ENCODE results near the gene HERC3. TPM values are rescaled to one million over a fixed set of nuclear protein-coding genes. Genes with fewer than 3 reads are reported as not detected.

HERC3 gene
- total and polyA plus RNA-seq, 4 donors: 5.1 to 22.1 (median 10.0) TPM

GRCh38 chr4:88746206-88746605, 153.9 kb downstream of the HERC3 start:
- H3K9ac ChIP-seq (ENCODE audit: low read depth in 1 of 2, low read length in 2 of 2): no peak overlapping the region
- H3K27ac ChIP-seq (ENCODE audit: low read depth in 1 of 2, low read length in 2 of 2): peak overlapping the region; percentile 52 to 64
- H3K36me3 ChIP-seq (ENCODE audit: control insufficient read depth in 4 of 4, insufficient read depth in 3 of 4, low read depth in 1 of 4, low read length in 3 of 4): peaks cover 0 to 20% (median 15%) of the 10 kb centered on the region in 4 donors
- no peaks in the 10 kb centered on the region for H3K27me3 ChIP-seq (ENCODE audit: control insufficient read depth in 4 of 4, insufficient read depth in 4 of 4, low read length in 3 of 4)
- 44% methylated on average over 5 of the region's 5 CpGs for WGBS
- H3K4me3 ChIP-seq (ENCODE audit: low read depth in 1 of 3, low read length in 3 of 3): no peak overlapping the region
- TF ChIP-seq TAF1 (conservative IDR thresholded peaks at IDR 0.05): no peak
- no peak for TF ChIP-seq JUND (IDR thresholded peaks at IDR 0.05)
- TF ChIP-seq, protein P1, sequence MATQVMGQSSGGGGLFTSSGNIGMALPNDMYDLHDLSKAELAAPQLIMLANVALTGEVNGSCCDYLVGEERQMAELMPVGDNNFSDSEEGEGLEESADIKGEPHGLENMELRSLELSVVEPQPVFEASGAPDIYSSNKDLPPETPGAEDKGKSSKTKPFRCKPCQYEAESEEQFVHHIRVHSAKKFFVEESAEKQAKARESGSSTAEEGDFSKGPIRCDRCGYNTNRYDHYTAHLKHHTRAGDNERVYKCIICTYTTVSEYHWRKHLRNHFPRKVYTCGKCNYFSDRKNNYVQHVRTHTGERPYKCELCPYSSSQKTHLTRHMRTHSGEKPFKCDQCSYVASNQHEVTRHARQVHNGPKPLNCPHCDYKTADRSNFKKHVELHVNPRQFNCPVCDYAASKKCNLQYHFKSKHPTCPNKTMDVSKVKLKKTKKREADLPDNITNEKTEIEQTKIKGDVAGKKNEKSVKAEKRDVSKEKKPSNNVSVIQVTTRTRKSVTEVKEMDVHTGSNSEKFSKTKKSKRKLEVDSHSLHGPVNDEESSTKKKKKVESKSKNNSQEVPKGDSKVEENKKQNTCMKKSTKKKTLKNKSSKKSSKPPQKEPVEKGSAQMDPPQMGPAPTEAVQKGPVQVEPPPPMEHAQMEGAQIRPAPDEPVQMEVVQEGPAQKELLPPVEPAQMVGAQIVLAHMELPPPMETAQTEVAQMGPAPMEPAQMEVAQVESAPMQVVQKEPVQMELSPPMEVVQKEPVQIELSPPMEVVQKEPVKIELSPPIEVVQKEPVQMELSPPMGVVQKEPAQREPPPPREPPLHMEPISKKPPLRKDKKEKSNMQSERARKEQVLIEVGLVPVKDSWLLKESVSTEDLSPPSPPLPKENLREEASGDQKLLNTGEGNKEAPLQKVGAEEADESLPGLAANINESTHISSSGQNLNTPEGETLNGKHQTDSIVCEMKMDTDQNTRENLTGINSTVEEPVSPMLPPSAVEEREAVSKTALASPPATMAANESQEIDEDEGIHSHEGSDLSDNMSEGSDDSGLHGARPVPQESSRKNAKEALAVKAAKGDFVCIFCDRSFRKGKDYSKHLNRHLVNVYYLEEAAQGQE (IDR thresholded peaks at IDR 0.05): no peak
- no peak for TF ChIP-seq SP1 (IDR thresholded peaks at IDR 0.05)
- TF ChIP-seq HNF4G (IDR thresholded peaks at IDR 0.05): no peak
- TF ChIP-seq GABPA (IDR thresholded peaks at IDR 0.05 in 1 of 2, conservative IDR thresholded peaks at IDR 0.05 in 1 of 2): no peak
- TF ChIP-seq FOXA1 (IDR thresholded peaks at IDR 0.05): no peak
- TF ChIP-seq EGR1 (IDR thresholded peaks at IDR 0.05; ENCODE audit: low read depth in 2 of 2): no peak
- TF ChIP-seq, protein P2, sequence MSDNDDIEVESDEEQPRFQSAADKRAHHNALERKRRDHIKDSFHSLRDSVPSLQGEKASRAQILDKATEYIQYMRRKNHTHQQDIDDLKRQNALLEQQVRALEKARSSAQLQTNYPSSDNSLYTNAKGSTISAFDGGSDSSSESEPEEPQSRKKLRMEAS (IDR thresholded peaks at IDR 0.05): no peak
- TF ChIP-seq YY1 (IDR thresholded peaks at IDR 0.05): no peak
- TF ChIP-seq NR2F2 (IDR thresholded peaks at IDR 0.05): no peak
- no peak for TF ChIP-seq HNF4A (conservative IDR thresholded peaks at IDR 0.05)
- no peak for TF ChIP-seq RAD21 (IDR thresholded peaks at IDR 0.05)
- TF ChIP-seq, protein P3, sequence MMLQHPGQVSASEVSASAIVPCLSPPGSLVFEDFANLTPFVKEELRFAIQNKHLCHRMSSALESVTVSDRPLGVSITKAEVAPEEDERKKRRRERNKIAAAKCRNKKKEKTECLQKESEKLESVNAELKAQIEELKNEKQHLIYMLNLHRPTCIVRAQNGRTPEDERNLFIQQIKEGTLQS (IDR thresholded peaks at IDR 0.05): no peak
- DNase-seq (ENCODE audit: low spot score): no peak
- H3K9me3 ChIP-seq (ENCODE audit: control insufficient read depth in 4 of 4, low read length in 3 of 4): no peaks in the 10 kb centered on the region
- peaks cover 7 to 34% (median 24%) of the 10 kb centered on the region in 4 donors for H3K4me1 ChIP-seq (ENCODE audit: control insufficient read depth in 4 of 4, insufficient read depth in 4 of 4, low read length in 3 of 4)

- no peaks in the 10 kb centered on the region for H3K27me3 ChIP-seq (ENCODE audit: control insufficient read depth in 4 of 4, insufficient read depth in 4 of 4, low read length in 3 of 4)
- H3K27ac ChIP-seq (ENCODE audit: low read depth in 1 of 2, low read length in 2 of 2): peak overlapping the region in 1 of 2 donors; percentile 52
- peaks cover 0 to 20% (median 15%) of the 10 kb centered on the region in 4 donors for H3K36me3 ChIP-seq (ENCODE audit: control insufficient read depth in 4 of 4, insufficient read depth in 3 of 4, low read depth in 1 of 4, low read length in 3 of 4)
- TF ChIP-seq FOXA1 (IDR thresholded peaks at IDR 0.05) (no peak), SP1 (IDR thresholded peaks at IDR 0.05) (no peak), JUND (IDR thresholded peaks at IDR 0.05) (no peak), EGR1 (IDR thresholded peaks at IDR 0.05; ENCODE audit: low read depth in 2 of 2) (no peak), HNF4A (conservative IDR thresholded peaks at IDR 0.05) (no peak), ZBTB33 (IDR thresholded peaks at IDR 0.05) (no peak), NR2F2 (IDR thresholded peaks at IDR 0.05) (no peak), HNF4G (IDR thresholded peaks at IDR 0.05) (no peak), RXRA (IDR thresholded peaks at IDR 0.05) (no peak), RAD21 (IDR thresholded peaks at IDR 0.05) (no peak)
- TF ChIP-seq, protein P4, sequence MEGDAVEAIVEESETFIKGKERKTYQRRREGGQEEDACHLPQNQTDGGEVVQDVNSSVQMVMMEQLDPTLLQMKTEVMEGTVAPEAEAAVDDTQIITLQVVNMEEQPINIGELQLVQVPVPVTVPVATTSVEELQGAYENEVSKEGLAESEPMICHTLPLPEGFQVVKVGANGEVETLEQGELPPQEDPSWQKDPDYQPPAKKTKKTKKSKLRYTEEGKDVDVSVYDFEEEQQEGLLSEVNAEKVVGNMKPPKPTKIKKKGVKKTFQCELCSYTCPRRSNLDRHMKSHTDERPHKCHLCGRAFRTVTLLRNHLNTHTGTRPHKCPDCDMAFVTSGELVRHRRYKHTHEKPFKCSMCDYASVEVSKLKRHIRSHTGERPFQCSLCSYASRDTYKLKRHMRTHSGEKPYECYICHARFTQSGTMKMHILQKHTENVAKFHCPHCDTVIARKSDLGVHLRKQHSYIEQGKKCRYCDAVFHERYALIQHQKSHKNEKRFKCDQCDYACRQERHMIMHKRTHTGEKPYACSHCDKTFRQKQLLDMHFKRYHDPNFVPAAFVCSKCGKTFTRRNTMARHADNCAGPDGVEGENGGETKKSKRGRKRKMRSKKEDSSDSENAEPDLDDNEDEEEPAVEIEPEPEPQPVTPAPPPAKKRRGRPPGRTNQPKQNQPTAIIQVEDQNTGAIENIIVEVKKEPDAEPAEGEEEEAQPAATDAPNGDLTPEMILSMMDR (IDR thresholded peaks at IDR 0.05; ENCODE audit: low read depth, low read length, missing input control): no peak
- H3K4me3 ChIP-seq (ENCODE audit: low read depth in 1 of 3, low read length in 3 of 3): no peak overlapping the region
- 96% methylated on average over 7 of the region's 7 CpGs for WGBS
- no peak for DNase-seq (ENCODE audit: low spot score)
- peaks cover 9 to 46% (median 33%) of the 10 kb centered on the region in 4 donors for H3K4me1 ChIP-seq (ENCODE audit: control insufficient read depth in 4 of 4, insufficient read depth in 4 of 4, low read length in 3 of 4)
- no peaks in the 10 kb centered on the region for H3K9me3 ChIP-seq (ENCODE audit: control insufficient read depth in 4 of 4, low read length in 3 of 4)
- no peak overlapping the region for H3K9ac ChIP-seq (ENCODE audit: low read depth in 1 of 2, low read length in 2 of 2)
Measured at GRCh38 chr4:88747351-88747750, 155.1 kb downstream of the HERC3 start.

Measured in liver (tissue), 9 donors.